AG04449 (cell line): ENCODE results near the gene YES1.
"Not testable (repeated sequence)": the region's sequence is repeated elsewhere in the genome, so short reads cannot be mapped to it uniquely, and the experiment has no call there.

Experiments used
- CTCF ChIA-PET: fragments of 350-600 bp; formaldehyde crosslinking; extraction: SDS; loops from one replicate; lab custom pipeline; 2021; ENCODE audit warnings: antibody characterized with exemption; lab: Yijun Ruan, JAX
- POLR2A ChIA-PET: fragments of 400-600, 350-600 bp; formaldehyde crosslinking; extraction: SDS; loops from one replicate; lab custom pipeline; 2020; ENCODE audit warnings: antibody characterized with exemption, inconsistent platforms; lab: Yijun Ruan, JAX
- DNase-seq: peaks from one replicate; pipeline ENCODE4 v3.0.0-alpha.2; 2010; ENCODE audit warnings: low read depth, low spot score
- H3K4me3 ChIP-seq: 2 replicates; pipeline ENCODE4 v1.5.1; 2011; ENCODE audit warnings: low read depth, mild to moderate bottlenecking, control low read depth, low read length
- CTCF ChIP-seq: IDR thresholded peaks from one replicate; pipeline ENCODE4 v1.5.1; 2011; ENCODE audit warnings: mild to moderate bottlenecking, moderate library complexity, low read length, control low read depth, inconsistent platforms; ENCODE audit not compliant: insufficient read depth; ENCODE audit errors: missing control alignments

YES1 gene

GRCh38 chr18:811182-811891, 705 bp downstream of the YES1 start:
- CTCF ChIA-PET: interaction anchor here (0.6 to 1.0 kb wide), 4 partner anchors 20 to 71 kb away, joined by 3 to 4 read pairs (median 3); no protein-coding TSS in a partner anchor
- no peak for TF ChIP-seq CTCF
- no peak for DNase-seq
- POLR2A ChIA-PET: no interaction called here
- H3K4me3 ChIP-seq: peak overlapping the region; percentile 88

- no peak for TF ChIP-seq CTCF
- CTCF ChIA-PET: interaction anchor here (1.0 to 1.6 kb wide), 5 partner anchors 10 to 186 kb away, joined by 3 to 7 read pairs (median 3); no protein-coding TSS in a partner anchor
- no peak for DNase-seq
- POLR2A ChIA-PET: no interaction called here
- no peak overlapping the region; the same call in 1 of the 2 replicates for H3K4me3 ChIP-seq
Observed at GRCh38 chr18:809985-810642, 1.9 kb downstream of the YES1 start.

- H3K4me3 ChIP-seq, POLR2A ChIA-PET, DNase-seq: not testable (repeated sequence)
- CTCF ChIA-PET: interaction anchor here (1.4 to 1.6 kb wide), 3 partner anchors 22 to 185 kb away, joined by 3 to 7 read pairs (median 5); no protein-coding TSS in a partner anchor
Observed at GRCh38 chr18:809228-809627, 2.8 kb downstream of the YES1 start.

DNA sequence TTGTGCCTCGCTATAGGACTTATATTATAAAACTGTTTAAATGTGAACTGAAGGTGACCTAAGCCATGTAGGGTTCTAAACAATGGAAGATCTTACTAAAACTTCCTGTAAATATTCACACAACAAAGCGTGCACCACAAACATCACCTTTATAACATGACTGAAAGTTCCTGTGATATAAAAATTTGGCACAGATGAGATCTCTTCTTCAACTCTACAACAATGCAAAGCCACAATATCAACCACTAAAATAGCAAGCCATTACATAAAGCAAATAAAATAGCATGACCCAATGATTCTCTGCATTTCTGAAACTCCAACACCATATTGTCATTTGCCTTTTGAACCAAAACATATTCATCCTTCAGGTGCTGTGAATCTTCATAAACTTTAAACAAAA, 3.5 kb downstream of the YES1 start:
- CTCF ChIA-PET: interaction anchor here (2.0 kb wide), 1 partner anchor 22 kb away, joined by 11 read pairs; no protein-coding TSS in a partner anchor
- TF ChIP-seq CTCF: no peak
- no peak for DNase-seq
- no peak overlapping the region for H3K4me3 ChIP-seq
- POLR2A ChIA-PET: no interaction called here

DNA sequence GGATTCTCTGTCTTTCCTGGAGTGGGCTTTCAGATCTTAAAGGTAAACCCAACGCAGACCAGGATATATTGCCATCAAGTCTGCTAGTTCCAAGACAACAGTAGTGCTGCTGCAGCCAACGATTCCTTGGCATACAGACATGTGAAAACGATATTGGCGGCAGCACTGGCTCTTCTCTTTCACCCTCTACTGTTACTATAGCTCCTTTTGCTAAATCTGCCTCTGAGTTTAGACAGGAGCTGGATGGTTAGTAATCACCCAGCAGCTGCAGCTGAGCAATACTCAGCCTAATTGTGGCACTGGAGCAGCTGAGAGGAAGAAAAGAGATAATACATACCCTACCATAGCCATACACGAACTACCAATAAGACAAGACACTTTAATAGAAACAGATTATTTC, 4.0 kb downstream of the YES1 start:
- no peak for DNase-seq
- no peak for TF ChIP-seq CTCF
- CTCF ChIA-PET: interaction anchor here (1.0 to 2.0 kb wide), 2 partner anchors 10 to 23 kb away, joined by 5 to 11 read pairs; no protein-coding TSS in a partner anchor
- POLR2A ChIA-PET: no interaction called here
- H3K4me3 ChIP-seq: no peak overlapping the region

DNA sequence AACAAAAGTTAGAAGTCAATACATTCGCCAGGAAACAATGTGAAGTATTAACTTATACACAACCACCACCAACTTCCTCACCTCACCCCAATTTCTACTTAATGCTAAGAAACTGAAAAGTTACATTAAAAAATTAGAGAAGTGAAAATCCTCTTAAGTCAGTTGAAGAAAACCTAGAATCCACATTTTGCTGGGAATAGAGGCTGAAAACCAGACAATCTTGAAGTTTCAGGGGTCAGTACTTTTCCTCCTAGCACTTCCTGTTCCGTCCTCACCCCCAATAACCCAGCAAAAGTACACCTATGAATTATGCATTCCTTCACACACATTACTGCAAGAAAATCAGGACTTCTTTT, 6.3 kb downstream of the YES1 start:
- no peak for TF ChIP-seq CTCF
- DNase-seq: no peak
- H3K4me3 ChIP-seq: no peak overlapping the region
- ChIA-PET CTCF (interaction anchor here (1.1 to 2.6 kb wide), 2 partner anchors 25 to 34 kb away, joined by 4 to 5 read pairs; no protein-coding TSS in a partner anchor), POLR2A (no interaction called here)
